ENCODE measurements around the gene YJEFN3.

YJEFN3 gene

DNA sequence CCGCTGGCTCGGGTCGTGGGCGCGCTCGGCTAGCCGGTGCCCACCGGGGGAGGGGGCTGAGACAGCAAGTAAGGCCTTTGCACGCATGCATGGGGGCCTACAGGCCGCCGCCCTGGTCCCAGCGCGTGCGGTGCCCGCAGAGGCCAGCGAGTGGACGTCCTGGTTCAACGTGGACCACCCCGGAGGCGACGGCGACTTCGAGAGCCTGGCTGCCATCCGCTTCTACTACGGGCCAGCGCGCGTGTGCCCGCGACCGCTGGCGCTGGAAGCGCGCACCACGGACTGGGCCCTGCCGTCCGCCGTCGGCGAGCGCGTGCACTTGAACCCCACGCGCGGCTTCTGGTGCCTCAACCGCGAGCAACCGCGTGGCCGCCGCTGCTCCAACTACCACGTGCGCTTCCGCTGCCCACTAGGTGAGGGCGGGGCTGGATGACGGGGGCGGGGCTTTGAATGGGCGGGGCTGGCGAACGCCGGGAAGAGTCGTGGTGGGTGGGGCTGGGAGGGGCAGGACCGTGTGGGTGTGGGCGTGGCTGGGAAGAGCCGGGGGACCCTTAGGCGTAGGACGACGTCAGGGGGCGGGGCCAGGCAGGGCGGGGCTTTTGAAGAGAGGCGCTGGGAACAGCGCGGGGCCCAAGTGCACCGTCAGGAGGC lies 11.5 kb downstream of the YJEFN3 start:
- FAIRE-seq = no peak

DNA sequence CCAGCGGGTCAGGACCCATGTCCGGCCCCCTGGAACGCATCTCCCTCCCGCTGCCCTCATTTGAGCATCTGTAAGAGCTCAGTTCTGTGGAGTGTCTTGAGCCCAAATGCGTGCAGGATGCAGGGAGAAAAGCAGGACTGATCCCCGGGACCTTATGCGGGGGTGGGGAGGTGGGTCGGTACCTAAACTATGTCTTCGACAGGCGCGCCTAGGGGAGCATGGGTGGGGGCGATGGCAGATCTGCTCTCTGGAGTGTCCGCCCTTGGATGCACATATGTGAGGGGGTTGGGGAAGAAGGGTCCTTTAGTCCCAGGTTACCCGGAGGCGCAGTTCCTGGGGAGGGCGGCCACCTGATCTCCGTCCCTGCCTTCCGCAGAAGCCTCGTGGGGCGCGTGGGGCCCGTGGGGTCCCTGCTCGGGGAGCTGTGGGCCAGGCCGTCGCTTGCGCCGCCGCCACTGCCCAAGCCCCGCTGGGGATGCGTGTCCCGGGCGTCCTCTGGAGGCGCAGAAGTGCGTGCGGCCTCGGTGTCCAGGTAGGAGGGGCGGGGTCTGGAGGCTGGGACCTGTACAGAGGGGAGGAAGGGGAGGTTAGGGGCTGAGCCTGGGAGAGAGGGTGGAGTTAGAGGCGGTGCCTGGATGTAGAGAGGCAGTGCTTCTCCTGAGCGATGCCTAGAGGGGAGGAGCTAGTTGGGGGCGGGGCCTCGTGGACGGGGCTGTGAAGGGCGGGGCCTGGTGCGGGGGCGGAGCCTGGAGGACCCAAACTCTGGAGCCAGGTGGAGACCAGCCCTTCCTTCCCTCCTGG lies 12.2 kb downstream of the YJEFN3 start:
- no peak for FAIRE-seq

DNA sequence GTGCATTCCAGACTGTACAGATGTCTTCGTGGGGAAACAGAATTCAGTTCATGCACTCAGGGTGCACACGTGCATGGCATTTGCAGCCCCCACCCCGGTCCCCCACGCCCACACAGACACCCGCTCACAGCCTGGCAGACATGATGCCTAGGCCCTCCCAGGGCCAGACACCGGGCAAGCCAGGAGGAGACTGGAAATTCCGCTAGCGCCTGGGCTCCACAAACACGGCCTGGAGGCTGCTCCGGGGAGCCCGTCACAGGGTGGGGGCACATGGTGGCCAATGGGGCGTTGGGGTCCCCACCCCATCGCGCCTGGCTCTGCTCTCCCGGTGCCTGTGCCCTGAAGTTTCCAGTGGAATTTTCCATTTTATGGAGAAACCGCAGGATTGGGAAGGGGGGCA lies 12.9 kb downstream of the YJEFN3 start:
- FAIRE-seq = no peak

DNA sequence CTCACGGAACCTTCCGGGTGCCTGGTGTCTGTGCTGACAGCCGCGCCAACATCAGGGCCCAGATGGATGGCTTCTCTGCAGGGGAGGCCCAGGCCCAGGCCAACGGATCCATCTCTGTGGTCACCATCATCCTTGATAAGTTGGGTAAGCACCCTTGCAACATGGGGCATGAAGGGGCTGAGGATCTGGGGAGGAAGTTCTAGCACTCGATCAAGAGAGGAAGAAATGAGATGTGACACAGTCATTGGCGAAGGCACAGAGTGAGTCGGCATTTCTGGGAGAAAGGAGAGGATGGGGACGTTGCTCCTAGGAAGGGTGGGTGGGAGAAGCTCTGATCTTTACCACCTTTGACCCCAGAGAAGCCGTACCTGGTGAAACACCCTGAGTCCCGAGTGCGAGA lies 13.8 kb downstream of the YJEFN3 start:
- no peak for FAIRE-seq

DNA sequence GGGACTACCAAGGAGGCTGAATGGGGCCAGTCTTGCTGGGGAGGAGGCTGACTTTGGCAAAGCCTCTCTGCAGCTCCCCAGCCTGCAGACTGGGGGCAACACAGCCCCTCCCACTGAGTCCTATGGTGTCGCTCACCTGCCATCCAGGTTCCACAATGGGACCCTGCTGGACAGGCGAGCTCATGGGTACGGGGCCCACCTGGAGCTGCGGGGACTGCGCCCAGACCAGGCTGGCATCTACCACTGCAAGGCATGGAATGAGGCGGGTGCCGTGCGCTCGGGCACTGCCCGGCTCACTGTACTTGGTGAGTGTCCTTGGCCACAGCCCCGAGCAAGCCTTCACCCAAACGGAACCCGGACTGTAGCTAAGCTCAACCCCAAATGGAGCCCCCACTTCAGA lies 14.4 kb downstream of the YJEFN3 start:
- FAIRE-seq = no peak

DNA sequence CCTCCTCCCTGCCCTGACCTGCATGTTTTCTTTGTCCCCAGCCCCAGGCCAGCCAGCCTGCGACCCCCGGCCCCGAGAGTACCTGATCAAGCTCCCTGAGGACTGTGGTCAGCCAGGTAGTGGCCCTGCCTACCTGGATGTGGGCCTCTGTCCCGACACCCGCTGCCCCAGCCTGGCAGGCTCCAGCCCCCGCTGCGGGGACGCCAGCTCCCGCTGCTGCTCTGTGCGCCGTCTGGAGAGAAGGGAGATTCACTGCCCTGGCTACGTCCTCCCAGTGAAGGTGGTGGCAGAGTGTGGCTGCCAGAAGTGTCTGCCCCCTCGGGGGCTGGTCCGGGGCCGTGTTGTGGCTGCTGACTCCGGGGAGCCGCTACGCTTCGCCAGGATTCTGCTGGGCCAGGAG lies 14.9 kb downstream of the YJEFN3 start:
- FAIRE-seq = no peak

DNA sequence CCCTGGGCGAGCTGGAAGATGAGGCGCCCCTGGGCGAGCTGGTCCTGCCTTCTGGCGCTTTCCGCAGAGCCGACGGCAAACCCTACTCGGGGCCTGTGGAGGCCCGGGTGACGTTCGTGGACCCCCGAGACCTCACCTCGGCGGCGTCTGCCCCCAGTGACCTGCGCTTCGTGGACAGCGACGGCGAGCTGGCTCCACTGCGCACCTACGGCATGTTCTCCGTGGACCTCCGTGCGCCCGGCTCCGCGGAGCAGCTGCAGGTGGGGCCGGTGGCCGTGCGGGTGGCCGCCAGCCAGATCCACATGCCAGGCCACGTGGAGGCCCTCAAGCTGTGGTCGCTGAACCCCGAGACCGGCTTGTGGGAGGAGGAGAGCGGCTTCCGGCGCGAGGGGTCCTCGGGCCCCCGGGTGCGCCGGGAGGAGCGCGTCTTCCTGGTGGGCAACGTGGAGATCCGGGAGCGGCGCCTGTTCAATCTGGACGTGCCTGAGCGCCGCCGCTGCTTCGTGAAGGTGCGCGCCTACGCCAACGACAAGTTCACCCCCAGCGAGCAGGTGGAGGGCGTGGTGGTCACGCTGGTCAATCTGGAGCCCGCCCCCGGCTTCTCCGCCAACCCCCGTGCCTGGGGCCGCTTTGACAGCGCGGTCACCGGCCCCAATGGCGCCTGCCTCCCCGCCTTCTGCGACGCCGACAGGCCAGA lies 15.7 kb downstream of the YJEFN3 start:
- FAIRE-seq = no peak

DNA sequence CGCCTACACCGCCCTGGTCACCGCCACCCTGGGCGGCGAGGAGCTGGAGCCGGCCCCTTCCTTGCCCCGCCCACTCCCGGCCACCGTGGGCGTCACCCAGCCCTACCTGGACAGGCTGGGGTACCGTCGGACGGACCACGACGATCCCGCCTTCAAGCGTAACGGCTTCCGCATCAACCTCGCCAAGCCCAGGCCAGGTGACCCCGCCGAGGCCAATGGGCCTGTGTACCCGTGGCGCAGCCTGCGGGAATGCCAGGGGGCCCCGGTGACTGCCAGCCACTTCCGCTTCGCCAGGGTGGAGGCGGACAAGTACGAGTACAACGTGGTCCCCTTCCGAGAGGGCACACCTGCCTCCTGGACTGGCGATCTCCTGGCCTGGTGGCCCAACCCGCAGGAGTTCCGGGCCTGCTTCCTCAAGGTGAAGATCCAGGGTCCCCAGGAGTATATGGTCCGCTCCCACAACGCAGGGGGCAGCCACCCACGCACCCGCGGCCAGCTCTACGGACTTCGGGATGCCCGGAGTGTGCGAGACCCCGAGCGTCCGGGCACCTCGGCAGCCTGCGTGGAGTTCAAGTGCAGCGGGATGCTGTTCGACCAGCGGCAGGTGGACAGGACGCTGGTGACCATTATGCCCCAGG lies 16.4 kb downstream of the YJEFN3 start:
- no peak for FAIRE-seq

DNA sequence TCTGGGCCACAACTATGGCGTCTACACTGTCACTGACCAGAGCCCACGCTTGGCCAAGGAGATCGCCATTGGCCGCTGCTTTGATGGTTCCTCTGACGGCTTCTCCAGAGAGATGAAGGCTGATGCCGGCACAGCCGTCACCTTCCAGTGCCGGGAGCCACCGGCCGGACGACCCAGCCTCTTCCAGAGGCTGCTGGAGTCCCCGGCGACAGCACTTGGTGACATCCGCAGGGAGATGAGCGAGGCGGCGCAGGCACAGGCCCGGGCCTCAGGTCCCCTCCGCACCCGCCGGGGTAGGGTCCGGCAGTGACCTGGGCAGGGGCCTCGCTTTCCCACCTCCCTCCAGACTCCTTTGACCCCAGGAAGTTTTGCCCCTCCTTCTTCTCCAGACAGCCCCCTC lies 17.0 kb downstream of the YJEFN3 start:
- FAIRE-seq = no peak

DNA sequence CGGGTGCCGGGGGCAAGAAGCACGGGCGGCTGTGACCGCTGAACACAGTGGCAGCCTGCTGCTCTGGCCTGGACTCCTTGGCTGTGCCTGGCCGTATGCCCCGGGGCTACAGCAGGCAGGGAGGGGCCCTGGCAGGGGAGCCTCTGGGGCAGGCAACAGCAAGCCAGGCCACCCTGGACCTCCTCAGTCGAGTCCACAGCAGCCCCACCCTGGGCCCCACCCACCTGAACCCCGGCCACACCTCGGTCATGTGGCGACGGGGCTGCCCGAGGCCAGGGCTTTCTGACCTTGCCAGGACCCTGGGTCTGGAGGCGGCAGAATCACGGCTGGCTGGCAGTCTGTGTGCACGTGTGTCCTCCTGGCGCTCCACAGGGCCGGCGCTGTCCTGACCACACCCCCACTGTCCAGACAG lies 18.0 kb downstream of the YJEFN3 start:
- no peak for FAIRE-seq

DNA sequence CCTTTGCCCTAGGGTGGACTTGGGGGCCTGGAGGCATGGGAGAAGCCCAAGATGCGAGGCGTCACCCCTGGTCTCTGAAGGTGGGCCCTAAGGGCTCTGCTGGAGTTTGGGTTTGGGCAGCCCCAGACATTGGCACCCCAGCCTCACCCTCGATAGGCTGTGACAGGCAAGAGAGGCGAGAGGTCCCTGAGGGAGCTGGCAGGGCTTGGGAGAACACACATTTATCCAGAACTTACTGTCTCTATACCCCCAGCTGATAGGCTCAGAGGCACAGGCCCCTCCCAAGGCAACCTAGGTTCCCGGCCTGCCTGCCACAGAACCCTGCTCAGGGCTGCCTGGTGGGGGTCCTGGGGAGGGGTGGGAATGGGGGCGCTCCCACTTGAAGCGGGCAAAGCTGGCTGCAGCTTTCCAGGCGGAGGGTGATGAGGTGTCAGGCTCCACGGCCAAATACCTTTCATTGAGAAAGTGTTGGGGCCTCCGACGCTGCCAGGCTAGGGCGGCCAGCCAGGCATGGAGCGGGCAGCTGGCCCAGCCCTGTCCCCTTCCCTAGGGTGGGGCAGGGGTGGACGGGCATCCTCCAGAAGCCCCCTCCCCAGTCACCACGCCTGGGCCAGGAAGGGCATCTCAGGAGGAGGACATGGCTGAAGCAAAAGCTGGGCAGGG lies 19.1 kb downstream of the YJEFN3 start:
- FAIRE-seq = no peak

DNA sequence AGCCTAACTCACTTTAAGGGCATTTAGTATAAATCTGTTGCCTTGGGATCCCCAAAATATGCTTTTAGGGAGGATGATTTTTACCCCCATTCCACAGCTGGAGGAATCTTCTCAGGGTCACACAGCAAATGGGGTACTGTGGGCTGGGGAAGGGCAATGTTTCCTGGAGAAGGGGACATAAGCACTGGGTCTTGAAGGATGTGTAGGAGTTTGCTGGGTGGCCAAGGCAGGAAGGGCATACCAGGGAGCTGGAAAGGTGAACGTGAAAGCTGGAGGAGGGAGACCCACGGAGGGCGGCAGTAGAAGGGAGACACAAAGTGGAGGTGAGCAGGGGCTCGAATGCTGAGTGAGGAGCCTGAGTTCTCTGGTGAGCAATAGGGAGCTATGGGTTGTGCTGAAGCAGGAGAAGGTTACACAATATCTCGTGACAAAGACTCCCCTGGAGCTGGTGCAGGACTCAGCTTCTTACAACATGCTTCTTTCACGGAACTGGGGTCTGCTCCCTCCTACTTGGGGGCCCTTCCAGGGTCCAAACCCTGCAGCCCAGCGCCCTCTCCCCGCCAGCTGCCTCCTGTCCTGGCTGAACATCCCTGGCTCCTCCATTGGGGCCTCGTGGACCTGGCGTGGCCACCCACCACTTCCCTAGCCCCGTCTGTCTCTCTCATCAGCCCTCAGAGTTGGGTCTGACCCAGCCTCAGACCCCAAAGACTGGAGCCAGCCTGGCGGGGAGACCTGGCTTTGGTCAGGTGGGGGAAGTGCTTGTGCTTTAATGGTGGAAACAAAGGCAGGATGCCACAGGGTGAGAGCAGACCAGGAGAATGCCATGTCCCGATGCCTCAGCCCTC lies 20.4 kb downstream of the YJEFN3 start:
- FAIRE-seq = no peak

DNA sequence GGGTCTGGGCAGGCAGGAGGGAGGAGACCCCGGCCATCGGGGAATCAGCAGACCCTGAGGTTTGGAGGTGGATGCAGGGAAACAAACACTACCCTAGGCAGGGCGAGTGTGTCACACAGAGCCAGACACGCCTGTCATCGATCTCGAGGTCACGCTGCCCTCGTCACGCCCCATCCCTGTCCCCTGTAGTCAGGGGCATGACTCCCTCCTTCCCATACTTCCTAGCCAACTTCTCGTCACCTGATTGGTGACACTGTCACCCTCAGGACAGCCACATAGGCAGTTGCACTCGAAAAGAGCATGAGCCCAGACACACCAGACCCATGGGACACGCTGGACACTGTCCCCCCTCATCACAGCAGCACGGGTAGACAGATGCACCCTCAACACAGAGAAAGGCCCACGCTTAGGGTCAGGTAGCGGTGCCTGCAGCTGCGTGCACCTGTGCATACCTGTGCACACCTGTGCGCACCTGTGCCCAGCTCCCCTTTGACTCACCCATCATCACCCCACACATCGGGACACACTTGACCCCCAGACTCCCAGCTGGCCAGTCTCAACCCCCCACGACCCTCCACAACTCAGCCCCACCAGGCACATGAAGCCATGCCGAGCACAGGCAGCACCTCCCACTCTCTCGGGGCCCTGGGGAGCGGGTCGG lies 21.2 kb downstream of the YJEFN3 start:
- FAIRE-seq = no peak

DNA sequence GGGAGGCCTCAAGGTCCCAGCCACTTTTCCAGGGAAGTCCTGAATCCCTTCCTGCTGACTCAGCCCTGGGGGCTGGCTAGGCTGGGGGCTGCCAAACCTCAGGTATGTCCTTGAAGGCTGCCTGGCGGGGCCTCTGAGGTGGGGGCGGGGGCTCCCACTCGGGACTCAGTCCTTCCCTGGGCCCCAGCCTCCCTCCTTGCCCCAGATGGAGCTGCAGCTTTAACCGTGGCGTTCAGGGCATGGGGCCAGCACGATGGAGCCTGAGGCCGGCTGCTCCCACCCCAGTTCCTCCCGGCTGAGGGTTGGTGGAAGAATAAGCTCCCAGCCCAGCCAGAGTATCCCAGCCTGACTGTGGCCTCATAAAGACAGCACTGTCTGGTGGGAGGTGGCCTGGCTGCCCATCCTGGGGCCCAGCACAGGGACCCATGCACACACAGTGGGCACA lies 21.8 kb downstream of the YJEFN3 start:
- no peak for FAIRE-seq

DNA sequence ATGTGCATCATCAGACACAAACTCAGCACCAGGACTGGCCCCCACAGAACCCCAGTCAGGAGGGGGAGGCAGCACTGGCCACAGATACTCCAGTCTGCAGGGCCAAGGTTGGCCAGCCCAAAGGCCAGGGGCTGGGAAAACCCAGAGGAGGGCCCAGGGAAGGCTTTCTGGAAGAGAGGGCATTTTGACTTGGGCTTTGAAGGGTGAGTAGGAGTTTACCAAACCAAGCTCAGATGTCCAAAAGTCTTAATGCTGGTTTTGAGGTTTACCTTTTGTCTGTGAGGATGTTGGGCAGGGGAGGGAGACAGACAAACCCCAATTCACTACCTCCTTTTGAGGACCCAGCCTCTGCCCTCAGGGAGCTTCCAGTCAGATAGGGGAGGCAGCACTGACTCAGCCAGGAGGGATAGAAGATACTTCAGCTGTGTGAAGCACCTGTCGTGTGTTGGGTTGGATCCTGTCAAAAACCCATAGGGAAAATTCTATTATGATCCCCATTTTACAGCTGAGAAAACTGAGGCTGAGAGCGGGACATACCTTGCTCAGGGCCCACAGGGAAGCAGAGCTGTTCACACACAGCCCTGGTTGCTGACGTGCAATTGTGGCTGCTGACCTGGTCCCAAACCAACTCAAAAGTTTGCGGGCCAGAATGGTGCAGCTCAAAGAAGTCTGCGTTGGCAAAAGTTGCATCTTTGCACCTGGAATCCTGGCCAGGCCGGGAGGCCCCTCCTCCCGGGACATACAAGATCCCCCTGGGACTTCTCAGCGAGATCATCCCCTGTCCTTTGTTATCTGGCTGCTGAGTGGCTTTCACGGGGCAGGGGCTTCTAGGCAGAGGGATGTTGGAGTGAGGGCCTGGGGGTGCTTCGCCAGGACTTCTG lies 22.5 kb downstream of the YJEFN3 start:
- no peak for FAIRE-seq

DNA sequence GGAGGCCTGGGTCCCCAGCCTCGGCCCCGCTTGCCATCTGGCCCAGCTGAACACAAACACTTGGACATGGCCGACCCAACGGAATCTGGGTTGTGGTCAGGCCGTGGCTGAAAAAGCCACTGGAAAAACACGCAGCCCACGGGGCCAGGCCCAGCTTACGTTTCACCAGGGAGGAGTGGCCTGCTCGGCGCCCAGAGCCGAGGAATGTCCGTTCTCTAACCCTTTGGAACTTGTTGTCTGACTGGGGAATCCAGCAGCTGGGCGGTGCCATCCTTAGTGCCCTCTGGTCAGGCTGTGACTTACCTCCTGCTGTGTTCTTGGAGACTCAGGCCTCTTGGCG lies 23.1 kb downstream of the YJEFN3 start:
- no peak for FAIRE-seq

DNA sequence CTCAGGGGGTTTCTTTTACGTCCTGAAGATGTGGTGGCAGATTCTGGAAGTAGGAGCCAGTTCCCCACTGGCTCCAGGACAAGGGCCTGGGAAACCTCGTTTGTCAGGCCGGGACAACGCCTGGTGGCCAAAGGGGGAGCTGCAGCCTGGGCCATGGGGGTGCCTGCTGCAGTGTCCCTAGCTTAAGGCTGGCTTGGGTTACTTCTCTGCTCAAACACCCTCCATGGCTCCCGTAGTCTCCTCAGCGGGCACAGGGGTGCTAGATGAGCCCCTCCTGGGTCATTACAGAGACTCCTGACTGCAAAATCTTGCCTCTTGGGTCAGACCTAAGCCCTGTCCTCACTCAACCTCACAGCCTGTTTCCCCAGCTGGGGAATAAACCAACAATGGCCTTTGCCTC lies 24.1 kb downstream of the YJEFN3 start:
- no peak for FAIRE-seq

DNA sequence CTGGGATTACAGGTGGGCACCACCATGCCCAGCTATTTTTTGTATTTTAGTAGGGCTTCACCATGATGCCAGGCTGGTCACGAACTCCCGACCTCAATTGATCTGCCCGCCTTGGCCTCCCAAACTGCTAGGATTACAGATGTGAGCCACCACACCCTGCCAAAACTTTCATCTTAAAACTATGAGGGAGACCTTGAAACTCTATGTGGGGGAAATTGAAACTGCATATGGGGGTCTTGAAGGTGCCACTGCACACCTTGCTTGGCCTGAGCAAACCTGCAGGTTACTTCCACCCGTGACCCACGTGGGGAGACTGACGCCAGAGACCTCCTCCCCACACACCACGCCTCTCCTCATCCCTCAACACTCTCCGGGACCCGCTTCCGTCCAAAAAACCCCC lies 25.0 kb downstream of the YJEFN3 start:
- FAIRE-seq = no peak

DNA sequence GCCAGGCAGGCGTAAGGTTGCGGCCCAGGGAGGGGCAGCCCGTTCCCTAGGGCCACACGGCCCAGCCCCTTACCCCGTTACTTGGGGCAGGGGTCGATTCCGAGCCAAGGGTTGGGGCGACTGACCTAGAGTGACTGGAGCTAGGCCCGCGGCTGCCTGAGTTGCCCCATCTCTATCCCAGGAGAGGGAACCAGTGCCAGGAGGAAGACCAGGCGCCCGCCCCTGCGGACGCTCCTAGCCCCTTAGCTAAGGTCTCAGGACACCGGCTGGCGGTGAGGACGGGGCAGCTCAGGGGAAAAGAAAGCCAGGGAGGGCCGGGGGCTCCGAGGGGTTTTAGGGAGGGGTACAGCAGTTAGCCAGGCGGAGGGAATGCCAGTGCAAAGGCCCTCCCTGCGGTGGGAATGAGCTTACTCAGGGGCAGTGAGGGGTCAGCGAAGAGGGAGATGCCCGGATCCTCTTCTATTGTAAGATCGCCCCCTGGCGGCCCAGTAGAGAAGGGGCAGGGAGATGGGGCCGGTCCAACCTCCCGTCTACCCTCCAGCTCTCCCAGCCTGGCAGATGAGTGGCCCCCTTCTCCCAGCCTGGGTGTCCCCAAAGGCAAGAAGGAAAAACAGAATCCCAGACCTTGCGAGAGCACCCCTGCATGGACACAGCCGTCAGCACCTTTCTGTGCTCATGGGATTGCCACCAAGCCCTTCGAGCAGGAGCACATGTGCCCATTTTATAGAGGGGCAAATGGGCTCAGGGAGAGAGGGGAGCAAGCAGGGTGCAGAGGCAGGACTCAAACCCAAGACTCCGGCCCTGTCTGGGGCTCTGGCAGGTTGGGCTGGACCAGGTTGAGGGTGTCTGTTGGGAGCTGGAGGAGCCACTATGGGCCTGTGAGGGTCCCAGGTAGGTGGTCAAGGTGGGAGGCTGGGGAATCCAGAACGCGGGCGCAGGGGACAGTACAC lies 25.6 kb downstream of the YJEFN3 start:
- no peak for FAIRE-seq

All from islet of Langerhans (tissue), 1 donor.